ENCODE results near the gene NAPSA. TPM values are rescaled to one million over a fixed set of nuclear protein-coding genes. Genes with fewer than 3 reads are reported as not detected.

Gene NAPSA
- total RNA-seq: 1 to 10 TPM in 5 of 6 donors, under 1 TPM in 1; 0.78 to 3.2 (median 1.5) TPM
- 1 to 10 TPM; 4.1 to 4.6 TPM for polyA plus RNA-seq

DNA sequence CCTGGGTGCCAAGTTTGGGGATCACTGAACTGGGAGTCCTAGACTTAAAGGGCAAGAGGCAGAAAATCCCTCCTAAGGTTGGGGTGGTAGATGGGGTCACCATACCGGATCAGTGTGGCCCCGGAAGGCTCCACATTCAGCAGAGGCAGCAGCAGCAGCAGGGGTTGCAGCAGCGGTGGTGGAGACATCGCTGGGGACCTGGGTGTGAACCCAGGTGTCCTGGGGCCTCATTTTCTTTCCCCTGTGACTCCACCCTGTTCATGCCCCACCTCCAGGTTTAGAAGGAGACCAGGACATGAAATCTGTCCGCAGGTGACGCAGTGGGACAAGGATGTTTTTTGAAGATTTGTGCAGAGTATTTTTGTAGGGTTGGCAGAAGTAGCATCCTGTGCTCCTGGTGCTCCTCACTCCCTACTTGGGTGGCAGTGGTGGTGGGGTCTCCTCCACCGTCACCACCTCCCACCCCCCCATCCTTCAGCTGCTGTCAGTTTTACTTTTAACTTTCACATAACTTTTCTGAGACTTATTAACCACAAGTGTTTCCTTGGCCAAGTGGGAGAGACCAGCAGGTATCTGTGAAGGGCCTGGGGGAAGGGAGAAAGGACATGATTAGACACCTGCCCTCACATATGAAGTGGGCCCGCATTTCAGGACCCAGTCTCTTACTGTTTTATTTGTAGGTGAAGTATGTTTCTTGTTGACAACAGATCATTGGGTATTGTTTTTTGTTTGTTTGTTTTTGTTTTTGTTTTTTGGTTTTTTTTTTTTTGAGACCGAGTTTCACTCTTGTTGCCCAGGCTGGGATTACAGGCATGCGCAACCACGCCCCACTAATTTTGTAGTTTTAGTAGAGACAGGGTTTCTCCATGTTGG, at the start of gene NAPSA:
TSS of gene NAPSA (minus strand) at position 206 of the 873 bp plus-strand sequence. CDS start at position 188, 18 bp downstream.
- no peak for TF ChIP-seq CTCF (IDR thresholded peaks at IDR 0.05)
- FAIRE-seq (no peak), DNase-seq (no peak), ATAC-seq (no peak)
- Histone ChIP-seq H3K4me3 (no peak within 1 kb of the TSS), H3K4me1 (no peaks in the 10 kb centered on the region), H3K36me3 (no peaks in the 10 kb centered on the region), H3K27me3 (no peaks in the 10 kb centered on the region), H3K9me3 (no peaks in the 10 kb centered on the region), H3K27ac (no peak within 1 kb of the TSS)
- 76 to 78% methylated on average over 11 of the region's 11 CpGs for WGBS, 2 donors
- intact Hi-C loops (cut with DNase I): no loop called here

DNA sequence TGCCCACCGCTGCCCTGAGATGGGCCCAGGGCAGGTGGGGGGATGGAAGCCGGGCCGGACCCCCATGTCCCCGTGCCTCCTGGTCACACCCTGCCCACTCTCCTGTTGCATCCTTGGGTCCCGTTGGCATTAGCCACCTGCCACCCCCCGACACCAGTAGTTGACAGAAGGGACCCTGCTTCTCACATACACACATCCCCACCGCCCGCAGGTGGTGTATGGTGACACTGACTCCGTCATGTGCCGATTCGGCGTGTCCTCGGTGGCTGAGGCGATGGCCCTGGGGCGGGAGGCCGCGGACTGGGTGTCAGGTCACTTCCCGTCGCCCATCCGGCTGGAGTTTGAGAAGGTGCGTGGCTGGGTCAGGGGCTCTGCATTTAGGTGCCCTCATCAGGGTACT, 48.1 kb upstream of the NAPSA start:
- H3K4me3 ChIP-seq: no peak overlapping the region
- H3K4me1 ChIP-seq: peaks cover 0 to 12% (median 7%) of the 10 kb centered on the region in 3 donors
- DNase-seq: peak in 1 of 6 donors; percentile 77
- WGBS, 2 donors: 95% methylated on average over 19 to 21 of the region's 21 CpGs
- ATAC-seq: no peak
- no peak overlapping the region for H3K27ac ChIP-seq
- intact Hi-C loops (cut with DNase I): no loop called here
- H3K36me3 ChIP-seq: no peaks in the 10 kb centered on the region
- no peaks in the 10 kb centered on the region for H3K9me3 ChIP-seq
- no peak for TF ChIP-seq CTCF (IDR thresholded peaks at IDR 0.05)
- no peak for FAIRE-seq
- H3K27me3 ChIP-seq: no peaks in the 10 kb centered on the region

- H3K36me3 ChIP-seq: no peaks in the 10 kb centered on the region
- 90 to 98% methylated on average over 13 of the region's 13 CpGs for WGBS, 2 donors
- ATAC-seq (no peak), DNase-seq (no peak), FAIRE-seq (no peak)
- no peak for TF ChIP-seq CTCF (IDR thresholded peaks at IDR 0.05)
- H3K27me3 ChIP-seq: no peaks in the 10 kb centered on the region
- no peak overlapping the region for H3K4me3 ChIP-seq
- intact Hi-C loops (cut with DNase I): no loop called here
- H3K27ac ChIP-seq: no peak overlapping the region
- H3K4me1 ChIP-seq: peaks cover 0 to 12% (median 7%) of the 10 kb centered on the region in 3 donors
- H3K9me3 ChIP-seq: no peaks in the 10 kb centered on the region
Measured at GRCh38 chr19:50413096-50413495, 47.7 kb upstream of the NAPSA start.

- no peak for DNase-seq
- ATAC-seq: no peak
- Histone ChIP-seq H3K27me3 (no peaks in the 10 kb centered on the region), H3K27ac (no peak overlapping the region), H3K9me3 (no peaks in the 10 kb centered on the region), H3K4me3 (no peak overlapping the region), H3K36me3 (no peaks in the 10 kb centered on the region), H3K4me1 (peaks cover 0 to 7% (median 5%) of the 10 kb centered on the region in 3 donors)
- WGBS, 2 donors: 94 to 96% methylated on average over 2 of the region's 2 CpGs
- intact Hi-C loops (cut with DNase I): no loop called here
- TF ChIP-seq CTCF (IDR thresholded peaks at IDR 0.05): no peak
- no peak for FAIRE-seq
Measured at GRCh38 chr19:50412419-50412818, 47.0 kb upstream of the NAPSA start.

DNA sequence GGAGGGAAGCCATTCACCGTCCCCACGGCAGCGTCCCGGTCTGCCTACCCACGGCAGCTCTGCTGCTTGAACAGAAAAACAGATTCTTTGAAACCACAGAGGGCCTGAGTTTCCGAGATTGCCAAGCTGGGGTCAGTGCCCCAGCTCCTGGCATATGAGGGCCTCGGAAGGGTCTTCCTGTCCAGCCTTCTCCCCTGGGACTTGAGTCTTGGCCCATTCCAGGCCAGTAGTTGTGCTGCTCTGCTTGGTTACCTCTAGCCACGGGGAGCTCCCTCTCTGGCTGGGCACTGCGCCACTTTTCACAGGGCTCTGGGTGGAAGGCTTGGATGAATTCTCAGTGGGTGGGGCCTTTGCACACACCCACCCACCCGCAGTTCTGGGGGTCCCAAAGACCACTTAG, 44.7 kb upstream of the NAPSA start:
- WGBS, 2 donors: 86 to 89% methylated on average over 10 of the region's 10 CpGs
- Histone ChIP-seq H3K36me3 (no peaks in the 10 kb centered on the region), H3K4me3 (no peak overlapping the region), H3K9me3 (no peaks in the 10 kb centered on the region), H3K27me3 (no peaks in the 10 kb centered on the region), H3K27ac (no peak overlapping the region), H3K4me1 (no peaks in the 10 kb centered on the region)
- TF ChIP-seq CTCF (IDR thresholded peaks at IDR 0.05): no peak
- FAIRE-seq (no peak), DNase-seq (no peak), ATAC-seq (no peak)
- intact Hi-C loops (cut with DNase I): no loop called here
